SK-N-MC (cell line): ENCODE results near the gene CHRM5.

Experiments used
- DNase-seq: peaks from one replicate; pipeline ENCODE4 v3.0.0-alpha.2; 2011; ENCODE audit warnings: low read depth, low spot score
- H3K27ac ChIP-seq: fragments of 200-600 bp; sonication (generic); 2 replicates; pipeline ENCODE4 v1.5.1; 2016; ENCODE audit warnings: mixed run types
- H3K36me3 ChIP-seq: fragments of 200-600 bp; sonication (generic); 2 replicates; pipeline ENCODE4 v1.6.1; 2017; ENCODE audit warnings: antibody characterized with exemption, low read length, mixed read lengths; ENCODE audit not compliant: insufficient read depth
- H3K4me3 ChIP-seq: fragments of 200-600 bp; sonication (generic); 2 replicates; pipeline ENCODE4 v1.5.1; 2016
- H3K9ac ChIP-seq: fragments of 200-600 bp; sonication (generic); 2 replicates; pipeline ENCODE4 v1.8.0; 2017; ENCODE audit warnings: mixed run types, mixed read lengths; ENCODE audit not compliant: insufficient read length
- H3K9me3 ChIP-seq: fragments of 200-600 bp; sonication (generic); 2 replicates; pipeline ENCODE4 v1.6.1; 2017; ENCODE audit warnings: low read depth, mild to moderate bottlenecking, antibody characterized with exemption, low read length, moderate library complexity, mixed read lengths
- EZH2 ChIP-seq: fragments of 200-600 bp; sonication (generic); IDR thresholded peaks from one replicate; pipeline ENCODE4 v1.6.1; 2017; ENCODE audit warnings: antibody characterized with exemption
- FOXP2 ChIP-seq: optimal IDR thresholded peaks from 2 replicates; pipeline ENCODE3; 2011; ENCODE audit warnings: mild to moderate bottlenecking, moderate library complexity; ENCODE audit not compliant: insufficient read depth; ENCODE audit errors: extremely low read length, control extremely low read depth
- POLR2AphosphoS5 ChIP-seq: IDR thresholded peaks from 2 replicates; pipeline ENCODE4 v1.6.1; 2012; ENCODE audit warnings: mild to moderate bottlenecking, low read depth, low read length, borderline replicate concordance

Gene CHRM5, protein sequence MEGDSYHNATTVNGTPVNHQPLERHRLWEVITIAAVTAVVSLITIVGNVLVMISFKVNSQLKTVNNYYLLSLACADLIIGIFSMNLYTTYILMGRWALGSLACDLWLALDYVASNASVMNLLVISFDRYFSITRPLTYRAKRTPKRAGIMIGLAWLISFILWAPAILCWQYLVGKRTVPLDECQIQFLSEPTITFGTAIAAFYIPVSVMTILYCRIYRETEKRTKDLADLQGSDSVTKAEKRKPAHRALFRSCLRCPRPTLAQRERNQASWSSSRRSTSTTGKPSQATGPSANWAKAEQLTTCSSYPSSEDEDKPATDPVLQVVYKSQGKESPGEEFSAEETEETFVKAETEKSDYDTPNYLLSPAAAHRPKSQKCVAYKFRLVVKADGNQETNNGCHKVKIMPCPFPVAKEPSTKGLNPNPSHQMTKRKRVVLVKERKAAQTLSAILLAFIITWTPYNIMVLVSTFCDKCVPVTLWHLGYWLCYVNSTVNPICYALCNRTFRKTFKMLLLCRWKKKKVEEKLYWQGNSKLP

DNA sequence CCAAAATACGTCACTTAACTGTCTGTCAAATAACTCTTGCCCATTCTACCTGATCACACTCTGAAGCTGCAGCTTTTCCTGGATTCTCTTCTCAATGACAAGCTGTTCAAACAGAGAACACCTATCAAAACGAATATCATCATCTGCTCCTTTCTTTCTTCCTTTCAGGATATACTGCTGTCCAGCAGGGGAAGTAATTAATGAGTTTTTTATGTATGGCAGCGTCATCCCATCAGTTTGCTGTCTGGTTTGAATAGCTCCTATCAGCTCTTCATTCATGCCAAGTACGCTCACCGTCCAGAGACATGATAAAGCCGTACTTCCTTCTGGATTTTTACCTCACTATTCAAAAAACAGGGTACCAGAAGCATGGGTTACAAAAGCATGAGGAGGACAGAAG is at the start of gene CHRM5:
TSS of gene CHRM5 (plus strand) at position 274 of the 400 bp plus-strand sequence. CDS start 94,221 bp downstream, outside the sequence.
- Histone ChIP-seq H3K9me3 (no peaks in the 10 kb centered on the region), H3K36me3 (no peaks in the 10 kb centered on the region), H3K9ac (no peak within 1 kb of the TSS), H3K27ac (no peak within 1 kb of the TSS), H3K4me3 (no peak within 1 kb of the TSS)
- TF ChIP-seq FOXP2 (no peak), POLR2AphosphoS5 (no peak)
- no peak for DNase-seq

DNA sequence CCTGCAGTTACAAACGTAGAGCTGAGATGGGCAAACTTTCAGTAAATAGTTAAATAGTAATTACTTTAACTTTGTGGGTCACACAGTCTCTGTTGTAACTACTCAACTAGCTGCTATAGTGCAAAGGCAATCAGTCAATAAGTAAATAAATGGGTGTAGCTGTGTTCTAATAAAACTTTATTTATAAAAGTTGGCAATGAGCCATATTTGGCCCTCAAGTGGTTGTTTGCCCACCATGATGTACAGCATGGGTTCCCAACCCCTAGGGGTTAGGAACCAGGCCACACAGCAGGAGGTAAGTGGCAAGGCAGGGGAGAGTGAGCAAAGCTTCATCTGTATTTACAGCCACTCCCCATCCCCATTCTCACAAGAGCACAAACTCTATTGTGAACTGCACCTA is 44.9 kb upstream of the CHRM5 start:
- Histone ChIP-seq H3K27ac (no peak overlapping the region), H3K4me3 (no peak overlapping the region), H3K9ac (no peak overlapping the region), H3K36me3 (no peaks in the 10 kb centered on the region), H3K9me3 (no peaks in the 10 kb centered on the region)
- TF ChIP-seq POLR2AphosphoS5 (no peak), FOXP2 (no peak), EZH2 (no peak)
- no peak for DNase-seq

DNA sequence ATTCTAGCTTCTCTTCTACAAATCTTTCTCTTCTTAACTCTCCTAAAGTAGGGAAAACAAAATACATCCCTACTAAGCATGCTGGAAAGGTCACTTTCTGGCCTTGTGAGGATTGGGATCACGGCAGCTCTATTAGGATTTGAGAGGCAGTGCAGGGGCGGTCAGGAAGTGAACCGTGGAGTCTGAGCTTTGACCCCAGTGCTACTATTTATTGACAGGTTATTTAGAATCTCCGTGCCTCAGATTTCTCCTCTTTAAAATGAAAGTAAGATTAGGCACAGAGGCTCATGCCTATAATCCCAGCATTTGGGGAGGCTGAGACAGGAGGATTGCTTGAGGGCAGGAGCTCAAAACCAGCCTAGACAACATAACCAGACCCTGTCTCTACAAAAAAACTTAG is 42.0 kb upstream of the CHRM5 start:
- no peaks in the 10 kb centered on the region for H3K36me3 ChIP-seq
- no peaks in the 10 kb centered on the region for H3K9me3 ChIP-seq
- no peak overlapping the region for H3K27ac ChIP-seq
- H3K4me3 ChIP-seq: no peak overlapping the region
- no peak for DNase-seq
- no peak overlapping the region for H3K9ac ChIP-seq
- TF ChIP-seq EZH2 (no peak), FOXP2 (no peak), POLR2AphosphoS5 (no peak)

DNA sequence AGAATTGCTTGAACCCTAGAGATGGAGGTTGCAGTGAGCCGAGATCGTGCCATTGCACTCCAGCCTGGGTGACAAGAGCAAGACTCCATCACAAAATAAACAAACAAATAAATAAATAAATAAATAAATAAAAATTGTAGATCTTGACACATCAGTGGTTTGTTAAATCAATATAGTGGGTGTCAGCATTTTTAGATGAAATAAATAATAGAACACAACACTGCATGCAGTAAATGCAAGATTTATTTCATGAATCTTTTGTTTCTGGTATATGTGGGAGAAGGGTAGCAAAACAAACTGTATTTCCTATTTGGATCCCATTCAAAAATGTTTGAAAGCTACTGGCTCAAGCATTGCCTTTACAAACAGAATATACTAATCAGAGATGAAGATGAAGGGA is 35.6 kb upstream of the CHRM5 start:
- no peak for TF ChIP-seq POLR2AphosphoS5
- TF ChIP-seq EZH2: no peak
- no peak for TF ChIP-seq FOXP2

DNA sequence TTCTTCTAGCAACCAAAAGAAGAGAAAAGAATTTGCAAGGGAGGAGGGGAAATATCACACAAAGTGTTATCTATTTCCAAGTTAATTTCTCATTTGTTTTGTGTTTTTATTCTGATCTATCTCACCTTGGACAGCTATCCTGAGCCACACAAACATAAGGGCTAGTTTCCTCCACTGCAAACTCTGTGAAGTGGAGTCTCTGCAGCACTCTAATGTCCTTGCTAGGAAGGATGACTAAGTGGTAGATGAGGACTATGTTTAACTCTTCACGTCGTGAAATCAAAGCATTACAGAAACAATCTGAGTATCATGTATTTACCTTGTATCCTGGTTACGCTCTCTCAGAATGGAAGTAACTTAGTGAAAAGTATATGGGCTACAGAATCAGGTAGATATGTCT is 33.9 kb upstream of the CHRM5 start:
- TF ChIP-seq POLR2AphosphoS5 (no peak), EZH2 (no peak), FOXP2 (no peak)
- Histone ChIP-seq H3K9ac (no peak overlapping the region), H3K36me3 (no peaks in the 10 kb centered on the region), H3K4me3 (no peak overlapping the region), H3K9me3 (no peaks in the 10 kb centered on the region), H3K27ac (no peak overlapping the region)
- no peak for DNase-seq

More for the DNA sequence above, 35.6 kb upstream of the CHRM5 start:
- Histone ChIP-seq H3K36me3 (no peaks in the 10 kb centered on the region), H3K9ac (no peak overlapping the region), H3K4me3 (no peak overlapping the region), H3K27ac (no peak overlapping the region), H3K9me3 (no peaks in the 10 kb centered on the region)
- DNase-seq: no peak

DNA sequence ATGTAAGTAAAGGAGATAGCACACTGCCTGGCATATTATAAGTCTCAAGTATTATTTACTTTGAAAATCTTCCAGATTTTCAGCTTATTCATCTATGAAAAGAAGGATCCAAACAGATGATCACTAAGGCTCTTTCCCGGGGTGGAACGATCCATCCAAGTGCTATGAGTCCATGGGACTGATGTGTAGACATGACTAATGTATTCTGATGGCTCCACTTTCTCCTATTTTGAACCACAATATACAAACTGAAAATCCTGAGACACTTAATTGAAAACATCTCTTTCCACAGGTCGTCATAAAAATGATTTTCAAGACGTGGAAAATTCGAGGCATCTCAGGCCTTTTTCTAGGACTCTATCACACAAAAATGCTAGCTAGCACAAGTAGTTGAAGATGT is 33.4 kb upstream of the CHRM5 start:
- Histone ChIP-seq H3K9me3 (no peaks in the 10 kb centered on the region), H3K36me3 (no peaks in the 10 kb centered on the region), H3K4me3 (no peak overlapping the region), H3K27ac (no peak overlapping the region), H3K9ac (no peak overlapping the region)
- no peak for TF ChIP-seq EZH2
- no peak for TF ChIP-seq POLR2AphosphoS5
- TF ChIP-seq FOXP2: no peak
- no peak for DNase-seq

DNA sequence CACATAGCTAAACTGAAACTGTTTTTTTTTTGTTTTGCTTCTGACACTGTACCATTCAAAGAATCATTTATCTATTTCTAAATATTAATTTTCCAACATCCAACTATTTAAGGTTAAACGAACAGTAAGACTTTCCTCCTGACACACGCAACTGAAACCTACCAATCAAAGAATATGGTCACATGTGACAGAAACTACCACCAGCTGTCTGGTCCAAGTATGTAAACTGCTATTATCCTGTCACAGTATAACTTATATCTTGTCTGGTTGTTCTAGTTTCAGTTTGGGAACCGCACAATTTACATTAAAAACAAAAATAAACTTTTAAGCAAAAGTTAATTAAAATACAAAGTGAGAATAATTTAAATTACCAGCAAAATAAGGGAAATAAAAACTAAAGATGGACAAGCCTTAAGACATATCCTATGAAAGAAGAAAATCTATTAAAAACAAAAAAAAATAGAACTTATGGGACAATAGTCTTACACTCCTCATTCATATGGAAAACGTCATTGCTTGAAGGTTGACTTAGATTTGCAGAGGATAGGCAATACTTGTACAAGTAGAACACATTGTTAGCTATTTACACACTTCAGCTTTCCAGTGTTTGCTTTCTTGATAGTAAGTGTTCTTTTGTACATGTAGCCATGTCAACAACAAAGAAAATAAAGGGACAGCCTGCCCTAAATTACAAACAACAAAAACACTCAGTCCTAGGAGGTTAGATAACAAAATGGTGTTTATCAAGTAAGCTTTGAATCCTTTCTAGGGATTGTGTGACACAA is 26.8 kb upstream of the CHRM5 start:
- no peak overlapping the region for H3K27ac ChIP-seq
- no peak for DNase-seq
- H3K4me3 ChIP-seq: no peak overlapping the region
- no peaks in the 10 kb centered on the region for H3K9me3 ChIP-seq
- TF ChIP-seq FOXP2 (no peak), EZH2 (no peak), POLR2AphosphoS5 (no peak)
- H3K9ac ChIP-seq: no peak overlapping the region
- no peaks in the 10 kb centered on the region for H3K36me3 ChIP-seq

DNA sequence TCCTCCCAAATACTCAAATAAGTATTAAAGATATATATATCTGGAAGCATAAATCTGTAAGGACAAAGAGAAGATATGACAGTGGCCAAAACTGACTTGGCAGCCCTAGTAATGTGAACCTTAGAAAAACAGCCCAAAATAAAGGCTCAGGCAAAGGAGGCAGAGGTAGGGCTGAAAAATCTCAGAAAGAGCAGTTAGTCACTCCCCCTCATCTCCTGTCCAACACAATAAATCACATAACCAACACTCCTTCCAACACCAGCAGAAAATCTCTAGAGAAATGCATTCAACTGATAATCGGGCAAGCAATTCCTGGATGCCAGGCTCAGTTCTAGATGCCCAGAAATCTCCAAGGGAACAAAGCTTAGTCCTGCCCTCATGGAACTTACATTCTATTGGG is 22.1 kb upstream of the CHRM5 start:
- H3K27ac ChIP-seq: no peak overlapping the region
- no peaks in the 10 kb centered on the region for H3K9me3 ChIP-seq
- H3K4me3 ChIP-seq: no peak overlapping the region
- no peak overlapping the region for H3K9ac ChIP-seq
- DNase-seq: no peak
- no peak for TF ChIP-seq FOXP2
- no peak for TF ChIP-seq EZH2
- TF ChIP-seq POLR2AphosphoS5: no peak
- H3K36me3 ChIP-seq: no peaks in the 10 kb centered on the region
